ENCODE results near the gene ANTKMT. TPM values are rescaled to one million over a fixed set of nuclear protein-coding genes. Genes with fewer than 3 reads are reported as not detected.

ANTKMT gene
- total and polyA plus RNA-seq, 2 of the 8 experiments (the other 6 are each of a cell fraction or from before 2014, with no cell fraction given) = 26.5 to 26.6 TPM

DNA sequence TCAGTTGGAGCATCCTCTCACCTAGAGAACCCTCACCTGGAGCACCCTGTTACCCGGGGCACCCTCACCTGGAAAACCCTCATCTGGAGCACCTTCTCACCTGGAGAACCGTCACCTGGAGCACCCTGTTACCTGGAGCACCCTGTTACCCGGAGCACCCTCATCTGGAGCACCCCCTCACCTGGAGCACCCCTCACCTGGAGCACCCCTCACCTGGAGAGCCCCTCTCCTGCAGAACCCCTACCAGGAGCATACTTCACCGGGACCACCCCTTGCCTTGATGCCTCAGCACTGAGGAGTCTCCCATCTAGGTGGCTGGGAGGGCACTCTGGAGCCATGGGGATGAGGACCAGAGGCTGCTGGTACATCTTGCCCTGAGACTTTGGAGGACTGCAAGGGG is 12.0 kb upstream of the ANTKMT start (continued):
- TF ChIP-seq KDM5A (IDR thresholded peaks at IDR 0.05; ENCODE audit: low read length) = no peak
